Skin epidermis (tissue), 12 donors: ENCODE results near the gene ZNF630.
"Not testable (repeated sequence)": the region's sequence is repeated elsewhere in the genome, so short reads cannot be mapped to it uniquely, and the experiment has no call there.

Experiments
- H3K27ac ChIP-seq, 21 experiments: fragments of 200-600 bp; sonication (generic) in 11 of 21; one replicate each; pipeline ENCODE4 v1.5.0; 2020; ENCODE audit warnings: mild to moderate bottlenecking in 3 of 21, inconsistent platforms in 2 of 21, moderate library complexity in 2 of 21
- H3K4me3 ChIP-seq, 7 experiments: fragments of 200-600 bp; sonication (generic) in 2 of 7; one replicate each; pipeline ENCODE4 v1.5.0; 2020; ENCODE audit warnings: inconsistent platforms in 2 of 7, mild to moderate bottlenecking in 2 of 7, moderate library complexity in 1 of 7

The ZNF630 gene

DNA sequence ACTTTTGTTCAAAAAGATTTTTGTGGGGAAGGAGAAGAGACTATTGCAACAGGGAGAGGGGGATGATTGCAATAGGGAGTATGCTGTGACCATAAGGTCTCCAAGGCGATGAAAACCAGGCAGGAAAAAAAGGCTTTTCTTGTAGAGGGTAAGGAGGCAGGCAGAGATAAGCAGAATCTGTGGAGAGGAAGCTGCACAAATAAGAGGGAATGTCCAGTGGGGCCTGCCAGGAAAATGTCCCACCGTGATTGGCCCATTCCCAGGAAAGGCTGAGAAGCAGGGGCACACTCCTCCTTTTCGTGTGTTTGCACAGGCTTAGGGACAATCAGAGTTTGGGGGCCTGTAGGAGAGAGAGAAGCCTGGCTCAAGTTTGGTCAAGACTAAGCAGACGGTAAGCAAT, 35.5 kb downstream of the ZNF630 start:
- Histone ChIP-seq H3K4me3 (no peak overlapping the region), H3K27ac (no peak overlapping the region)

DNA sequence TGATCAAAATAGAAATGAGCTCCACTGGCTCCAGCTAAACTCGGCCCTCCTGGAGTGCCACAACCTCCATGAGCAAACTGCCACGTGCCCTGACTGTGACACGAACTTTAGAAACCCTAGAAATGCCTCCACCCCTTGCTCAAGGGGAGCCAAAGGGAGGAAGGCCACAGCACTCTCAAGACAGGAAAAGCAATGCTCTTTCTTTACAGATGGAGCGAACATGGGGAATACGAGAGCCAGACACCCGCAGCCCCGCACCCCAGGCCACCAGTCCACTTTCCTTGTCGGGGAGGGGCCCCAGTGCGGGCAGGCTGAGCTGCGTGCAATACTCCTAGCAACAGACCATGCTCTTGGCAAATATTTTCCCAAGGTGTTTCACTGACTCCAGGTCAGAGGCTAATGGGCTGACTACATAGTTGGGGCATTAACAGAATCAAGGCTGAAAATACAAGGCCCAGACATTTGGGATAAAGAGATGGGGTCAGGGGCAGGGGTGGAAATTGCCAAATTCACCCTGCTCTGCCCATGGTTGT, 40.7 kb downstream of the ZNF630 start:
- not testable (repeated sequence) for H3K27ac ChIP-seq, H3K4me3 ChIP-seq

DNA sequence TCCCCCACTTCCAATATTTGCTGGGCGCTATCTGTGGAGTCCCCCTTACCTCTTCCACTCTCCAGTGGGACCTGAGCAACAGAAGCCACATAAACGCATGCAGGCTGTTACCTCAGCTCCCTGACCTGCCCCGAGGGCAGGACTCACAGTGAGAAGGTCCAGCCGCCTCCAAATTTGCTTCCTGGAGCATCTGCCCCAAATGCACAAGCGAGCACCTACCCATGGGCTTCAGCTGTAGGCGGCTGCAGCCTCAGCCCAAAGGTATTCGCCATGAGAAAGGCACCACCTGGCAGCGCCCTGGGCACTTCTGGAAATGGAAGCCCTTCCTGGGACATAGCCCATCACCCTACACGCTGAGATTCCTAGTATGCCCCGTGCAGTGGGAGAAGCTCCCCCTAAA, 41.2 kb downstream of the ZNF630 start:
- H3K4me3 ChIP-seq = no peak overlapping the region
- H3K27ac ChIP-seq = no peak overlapping the region

DNA sequence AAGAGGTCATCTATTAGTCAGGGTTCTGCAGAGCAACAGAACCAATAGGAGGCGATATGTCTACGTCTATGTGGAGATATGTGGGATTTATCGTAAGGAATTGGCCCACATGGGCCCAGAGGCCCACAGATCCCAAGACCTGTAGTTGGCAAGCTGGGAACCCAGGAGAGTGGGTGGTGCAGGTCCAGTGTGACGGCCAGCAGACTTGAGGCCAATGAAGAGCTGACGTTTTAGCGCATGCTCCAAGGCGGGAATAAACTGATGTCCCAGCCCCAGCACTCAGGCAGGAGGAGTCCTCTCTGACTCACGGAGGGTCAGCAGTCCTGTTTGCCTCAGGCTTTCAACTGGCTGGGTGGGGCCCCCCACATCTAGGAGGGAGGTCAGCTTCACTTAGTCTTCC, 43.3 kb downstream of the ZNF630 start:
- Histone ChIP-seq H3K27ac (no peak overlapping the region), H3K4me3 (no peak overlapping the region)

- not testable (repeated sequence) for H3K27ac ChIP-seq, H3K4me3 ChIP-seq
These were observed 43.9 kb downstream of the ZNF630 start for GRCh38 chrX:48027545-48027944.

- Histone ChIP-seq H3K4me3 (no peak overlapping the region), H3K27ac (no peak overlapping the region)
These were observed 45.9 kb downstream of the ZNF630 start for GRCh38 chrX:48025561-48025960.

DNA sequence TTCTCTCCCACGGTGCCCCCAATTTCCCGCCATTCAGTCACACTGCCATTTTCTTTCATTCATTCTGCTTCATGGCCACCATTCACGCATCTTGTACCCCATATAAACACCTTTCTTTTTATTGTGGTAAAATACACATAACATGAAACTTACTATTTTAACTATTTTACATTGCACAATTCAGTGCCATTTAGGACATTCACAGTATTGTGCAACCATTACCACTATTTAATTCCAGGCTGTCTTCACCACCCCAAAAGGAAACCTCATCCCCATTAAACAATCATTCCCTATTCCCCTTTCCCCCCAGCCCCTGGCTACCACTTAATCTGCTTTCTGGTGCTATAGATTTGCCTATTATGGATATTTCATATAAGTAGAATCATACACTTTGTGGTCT, 48.7 kb downstream of the ZNF630 start:
- no peak overlapping the region for H3K4me3 ChIP-seq

DNA sequence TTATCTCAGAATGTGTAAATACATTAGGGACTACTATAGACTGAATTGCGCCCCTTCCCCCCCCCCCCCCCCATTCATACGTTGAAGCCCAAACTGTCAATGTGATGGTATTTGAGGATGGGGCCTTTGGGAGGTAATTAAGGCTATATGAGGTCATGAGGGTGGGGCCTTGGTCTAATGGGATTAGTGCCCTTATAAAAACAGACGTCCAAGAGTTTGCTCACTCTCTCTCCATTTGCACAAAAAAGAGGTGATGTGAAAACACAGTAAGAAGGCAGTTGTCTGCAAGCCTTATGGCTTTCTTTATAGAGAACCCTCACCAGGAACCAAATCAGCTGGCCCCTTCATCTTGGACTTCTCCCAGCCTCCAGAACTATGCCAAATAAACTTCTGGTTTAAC, 49.3 kb downstream of the ZNF630 start:
- Histone ChIP-seq H3K27ac (peak overlapping the region in 3 of 21 experiments; percentile 91 to 94 (median 91)), H3K4me3 (no peak overlapping the region)

More for the DNA sequence above, 48.7 kb downstream of the ZNF630 start:
- no peak overlapping the region for H3K27ac ChIP-seq

- Histone ChIP-seq H3K27ac (peak overlapping the region; percentile 42 to 98 (median 91)), H3K4me3 (peak overlapping the region; percentile 26 to 52 (median 42))
These were observed 50.2 kb downstream of the ZNF630 start for GRCh38 chrX:48021026-48021900.

- H3K4me3 ChIP-seq = peak overlapping the region in 6 of 7 experiments; percentile 26 to 52 (median 42)
- H3K27ac ChIP-seq = peak overlapping the region in 5 of 21 experiments; percentile 89 to 98 (median 94)
These were observed 51.0 kb downstream of the ZNF630 start for GRCh38 chrX:48020472-48020871.

- H3K27ac ChIP-seq, H3K4me3 ChIP-seq: not testable (repeated sequence)
These were observed 51.5 kb downstream of the ZNF630 start for GRCh38 chrX:48019892-48020291.

DNA sequence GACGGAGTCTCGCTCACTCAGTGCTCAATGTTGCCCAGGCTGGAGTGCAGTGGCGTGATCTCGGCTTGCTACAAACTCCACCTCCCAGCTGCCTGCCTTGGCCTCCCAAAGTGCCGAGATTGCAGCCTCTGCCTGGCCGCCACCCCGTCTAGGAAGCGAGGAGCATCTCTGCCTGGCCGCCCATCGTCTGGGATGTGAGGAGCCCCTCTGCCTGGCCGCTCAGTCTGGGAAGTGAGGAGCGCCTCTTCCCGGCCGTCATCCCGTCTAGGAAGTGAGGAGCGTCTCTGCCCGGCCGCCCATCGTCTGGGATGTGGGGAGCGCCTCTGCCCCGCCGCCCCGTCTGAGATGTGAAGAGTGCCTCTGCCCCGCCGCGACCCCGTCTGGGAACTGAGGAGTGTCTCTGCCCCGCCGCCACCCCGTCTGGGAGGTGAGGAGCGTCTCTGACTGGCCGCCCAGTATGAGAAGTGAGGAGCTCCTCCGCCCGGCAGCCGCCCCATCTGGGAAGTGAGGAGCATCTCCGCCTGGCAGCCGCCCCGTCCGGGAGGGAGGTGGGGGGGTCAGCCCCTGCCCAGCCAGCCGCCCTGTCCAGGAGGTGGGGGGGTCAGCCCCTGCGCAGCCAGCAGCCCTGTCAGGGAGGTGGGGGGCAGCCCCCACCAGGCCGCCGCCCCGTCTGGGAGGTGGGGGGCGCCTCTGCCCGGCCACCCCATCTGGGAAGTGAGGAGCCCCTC, 54.7 kb downstream of the ZNF630 start:
- not testable (repeated sequence) for H3K27ac ChIP-seq, H3K4me3 ChIP-seq

DNA sequence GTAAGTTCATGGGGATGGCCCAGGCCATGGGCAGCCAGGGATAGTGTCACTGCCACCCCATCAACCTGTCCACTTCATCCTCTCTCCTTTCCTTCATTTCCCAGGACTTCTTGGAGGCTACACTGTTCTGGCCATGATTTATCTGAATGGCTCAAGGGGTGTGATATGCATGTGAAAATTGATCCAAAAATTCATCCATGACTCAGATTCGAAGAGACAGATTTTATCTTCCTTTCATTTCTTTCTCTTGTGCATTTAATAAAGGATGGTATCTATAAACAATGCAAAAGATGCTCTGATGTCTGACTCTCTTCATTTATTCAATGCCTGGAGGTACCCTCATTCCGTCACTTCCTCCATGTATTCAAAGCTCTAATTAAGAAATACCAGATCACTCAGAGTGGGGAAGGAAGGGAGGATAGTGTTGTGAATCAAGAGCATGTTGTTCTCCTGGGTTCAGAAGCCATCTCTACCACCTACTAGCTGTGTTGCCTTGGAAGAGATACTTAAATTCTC, 61.9 kb downstream of the ZNF630 start:
- not testable (repeated sequence) for H3K4me3 ChIP-seq

More for the DNA sequence above, 61.9 kb downstream of the ZNF630 start:
- not testable (repeated sequence) for H3K27ac ChIP-seq
